ENCODE data around the gene FAF1.

Gene FAF1

GRCh38 chr1:50458507-50458906 lies 501.6 kb downstream of the FAF1 start:
- DNase-seq: no peak

- DNase-seq: no peak
Measured at GRCh38 chr1:50454911-50455310, 505.2 kb downstream of the FAF1 start.

- no peak for DNase-seq
Measured at GRCh38 chr1:50453266-50453665, 506.8 kb downstream of the FAF1 start.

GRCh38 chr1:50452700-50453099 lies 507.4 kb downstream of the FAF1 start:
- DNase-seq: no peak

GRCh38 chr1:50450861-50451653 lies 509.0 kb downstream of the FAF1 start:
- DNase-seq: no peak

GRCh38 chr1:50447961-50448360 lies 512.1 kb downstream of the FAF1 start:
- DNase-seq: no peak

GRCh38 chr1:50441183-50441582 lies 518.9 kb downstream of the FAF1 start:
- no peak for DNase-seq

- no peak for DNase-seq
Measured at GRCh38 chr1:50438945-50439344, 521.1 kb downstream of the FAF1 start.

- DNase-seq: no peak
Measured at GRCh38 chr1:50436489-50436888, 523.6 kb downstream of the FAF1 start.

GRCh38 chr1:50430010-50430405 lies 530.1 kb downstream of the FAF1 start:
- no peak for DNase-seq

GRCh38 chr1:50427818-50428779 lies 532.0 kb downstream of the FAF1 start:
- DNase-seq: no peak

GRCh38 chr1:50427086-50427817 lies 532.8 kb downstream of the FAF1 start:
- DNase-seq: no peak

- DNase-seq: no peak
Measured at GRCh38 chr1:50426702-50427085, 533.4 kb downstream of the FAF1 start.

GRCh38 chr1:50426108-50426700 lies 533.9 kb downstream of the FAF1 start:
- no peak for DNase-seq

- DNase-seq: no peak
Measured at GRCh38 chr1:50425376-50426107, 534.5 kb downstream of the FAF1 start.

- no peak for DNase-seq
Measured at GRCh38 chr1:50424884-50425375, 535.1 kb downstream of the FAF1 start.

GRCh38 chr1:50424045-50424883 lies 535.8 kb downstream of the FAF1 start:
- DNase-seq: no peak

GRCh38 chr1:50423670-50424000 lies 536.4 kb downstream of the FAF1 start:
- no peak for DNase-seq

GRCh38 chr1:50422946-50423669 lies 537.0 kb downstream of the FAF1 start, which contains the start of gene DMRTA2:
TSS of gene DMRTA2 (minus strand) at chr1:50423443. CDS start at chr1:50421536, 1,907 bp downstream.
- no peak for DNase-seq

GRCh38 chr1:50422675-50422945 lies 537.5 kb downstream of the FAF1 start:
- no peak for DNase-seq

Measured in activated T-cell treated with anti-CD3 and anti-CD28 coated beads for 4 hours (primary cell).